Caco-2 (cell line): ENCODE results near the gene LY86. TPM values are rescaled to one million over a fixed set of nuclear protein-coding genes. Genes with fewer than 3 reads are reported as not detected.

Experiments
- Bru-seq: library from RNA; stranded (reverse); fragments of 400-500 nt; gene quantifications from one replicate; lab custom pipeline; 2021; lab: Mats Ljungman, UMichigan
- BruChase-seq, 2 experiments: library from RNA; stranded (reverse); fragments of 400-500 nt; gene quantifications; one replicate each; lab custom pipeline; 2021; lab: Mats Ljungman, UMichigan
- BruUV-seq: library from RNA; stranded (reverse); fragments of 400-500 nt; replicated peaks from 2 replicates; lab custom pipeline; 2021; lab: Mats Ljungman, UMichigan
- CTCF ChIA-PET: fragments of 300-600 bp; sonication (Branson Sonifier 250); formaldehyde crosslinking; loops from one replicate; lab custom pipeline; 2022; ENCODE audit warnings: antibody characterized with exemption; lab: Charles Lee
- POLR2A ChIA-PET: fragments of 300-600 bp; sonication (Branson Sonifier 250); formaldehyde crosslinking; loops from one replicate; lab custom pipeline; 2022; ENCODE audit warnings: antibody characterized with exemption; lab: Charles Lee
- DNase-seq, 2 experiments: peaks; one replicate each; pipeline versions ENCODE4 v3.0.0 to v3.0.0-alpha.2; 2020 to 2022
- H3K27me3 ChIP-seq: replicated peaks from 2 replicates; pipeline ENCODE4 v1.6.0; 2011; ENCODE audit warnings: low read length; ENCODE audit not compliant: control insufficient read depth, insufficient read depth
- H3K36me3 ChIP-seq: 2 replicates; pipeline ENCODE4 v1.5.1; 2011; ENCODE audit warnings: low read length; ENCODE audit not compliant: control insufficient read depth, insufficient read depth
- H3K4me1 ChIP-seq: fragments of 250-450 bp; sonication (Bioruptor Pico); 2 replicates; pipeline ENCODE4 v1.5.1; 2020; ENCODE audit warnings: mild to moderate bottlenecking
- H3K4me3 ChIP-seq: 2 replicates; pipeline ENCODE4 v1.5.1; 2011; ENCODE audit warnings: low read depth, mild to moderate bottlenecking, control low read depth, low read length
- H3K9me3 ChIP-seq: fragments of 250-450 bp; sonication (Bioruptor Pico); 2 replicates; pipeline ENCODE4 v1.5.1; 2020; ENCODE audit warnings: mild to moderate bottlenecking, moderate library complexity
- H3K27ac Mint-ChIP-seq: one replicate; pipeline ENCODE4 v1.8.0; 2022; ENCODE audit warnings: mixed read lengths; ENCODE audit not compliant: unreplicated experiment
- H3K27me3 Mint-ChIP-seq: one replicate; pipeline ENCODE4 v1.8.0; 2022; ENCODE audit warnings: mixed read lengths; ENCODE audit not compliant: insufficient read depth, unreplicated experiment
- H3K36me3 Mint-ChIP-seq: one replicate; pipeline ENCODE4 v1.8.0; 2022; ENCODE audit warnings: mild to moderate bottlenecking, mixed read lengths; ENCODE audit not compliant: insufficient read depth, unreplicated experiment
- H3K4me1 Mint-ChIP-seq: one replicate; pipeline ENCODE4 v1.8.0; 2022; ENCODE audit warnings: low read depth, mixed read lengths; ENCODE audit not compliant: unreplicated experiment
- H3K4me3 Mint-ChIP-seq: one replicate; pipeline ENCODE4 v1.8.0; 2022; ENCODE audit warnings: mild to moderate bottlenecking, moderate library complexity, mixed read lengths; ENCODE audit not compliant: unreplicated experiment
- H3K9me3 Mint-ChIP-seq: one replicate; pipeline ENCODE4 v1.8.0; 2022; ENCODE audit warnings: mixed read lengths; ENCODE audit not compliant: unreplicated experiment
- CTCF ChIP-seq, 2 experiments: fragments of 200-600 bp in 1 of 2; IDR thresholded peaks; 1 replicate in 1 of 2; 2 replicates in 1 of 2; pipeline versions ENCODE4 v1.5.1 to v1.8.0; 2011 to 2022; ENCODE audit warnings: antibody characterized with exemption in 1 of 2, control low read depth in 1 of 2, inconsistent platforms in 1 of 2, low read depth in 1 of 2, low read length in 1 of 2, mild to moderate bottlenecking in 1 of 2, moderate library complexity in 1 of 2; ENCODE audit not compliant: insufficient read depth in 1 of 2, severe bottlenecking in 1 of 2, unreplicated experiment in 1 of 2
- intact Hi-C: fragments of 100-400 bp; cut with micrococcal nuclease; formaldehyde crosslinking; loops from one replicate; pipeline ENCODE4 v1.10.0; 2022; ENCODE audit not compliant: unreplicated experiment
- long read RNA-seq: library from polyadenylated mRNA; stranded (forward); transcript quantifications from one replicate; pipeline ENCODE4 v2.0.0, GENCODE V29; 2022
- total RNA-seq: library from RNA; stranded (reverse); gene quantifications from 2 replicates; pipeline ENCODE4 v1.2.3, GENCODE V29; 2022

The LY86 gene
- total RNA-seq: not detected in 2 replicates
- not detected for Bru-seq, nascent RNA
- BruChase-seq, experiment 1, labeled RNA remaining after a 2-hour chase: not detected
- BruChase-seq, experiment 2, labeled RNA remaining after a 6-hour chase: not detected
- long read RNA-seq: 0 reads

- H3K4me3 ChIP-seq: no peak within 1 kb of the TSS
- Mint-ChIP-seq H3K9me3 (no peaks in the 10 kb centered on the region), H3K4me3 (no peak within 1 kb of the TSS), H3K27me3 (peaks cover 15% of the 10 kb centered on the region), H3K4me1 (no peaks in the 10 kb centered on the region), H3K36me3 (no peaks in the 10 kb centered on the region), H3K27ac (no peak within 1 kb of the TSS)
- no peak for DNase-seq
- POLR2A ChIA-PET: no interaction called here
- intact Hi-C loops: no loop called here
- no peaks in the 10 kb centered on the region for H3K27me3 ChIP-seq
- TF ChIP-seq CTCF (IDR thresholded peaks at IDR 0.05; ENCODE audit: insufficient read depth in 1 of 2, low read depth in 1 of 2, low read length in 1 of 2, severe bottlenecking in 1 of 2, unreplicated experiment in 1 of 2): no peak
- no peaks in the 10 kb centered on the region for H3K4me1 ChIP-seq
- BruUV-seq: no TSS peak
- H3K9me3 ChIP-seq: no peaks in the 10 kb centered on the region
- CTCF ChIA-PET: no interaction called here
- no peaks in the 10 kb centered on the region for H3K36me3 ChIP-seq
These were observed at the start of gene LY86 for GRCh38 chr6:6588064-6588923. Gene LY86, plus strand, starts transcription at chr6:6588720. Its CDS starts 15 bp downstream, at chr6:6588735.

DNA sequence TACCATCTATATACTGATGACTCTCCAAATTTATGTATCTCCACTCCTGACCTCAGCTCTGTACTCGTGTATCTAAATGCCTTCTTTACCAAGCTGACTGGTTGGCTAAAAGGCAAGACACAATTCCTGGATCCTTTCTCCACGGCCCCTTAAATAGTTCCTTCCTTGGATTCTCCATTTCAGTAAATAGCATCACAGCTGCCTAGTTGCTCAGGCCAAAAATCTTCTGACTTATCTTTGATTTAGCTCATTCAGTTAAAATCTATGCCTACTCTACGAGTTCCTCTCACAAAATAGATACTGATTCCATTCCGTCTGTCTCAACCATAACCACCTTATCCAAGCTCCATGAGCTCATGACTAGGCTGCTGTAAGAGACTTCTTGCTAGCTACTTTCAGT, 49.5 kb upstream of the LY86 start:
- H3K36me3 Mint-ChIP-seq: no peaks in the 10 kb centered on the region
- TF ChIP-seq CTCF (IDR thresholded peaks at IDR 0.05; ENCODE audit: insufficient read depth in 1 of 2, low read depth in 1 of 2, low read length in 1 of 2, severe bottlenecking in 1 of 2, unreplicated experiment in 1 of 2): no peak
- BruUV-seq: no TSS peak
- POLR2A ChIA-PET: no interaction called here
- peaks cover 31% of the 10 kb centered on the region for H3K27me3 Mint-ChIP-seq
- intact Hi-C loops: no loop called here
- H3K4me1 Mint-ChIP-seq: no peaks in the 10 kb centered on the region
- no peak overlapping the region for H3K4me3 ChIP-seq
- no peak overlapping the region for H3K27ac Mint-ChIP-seq
- CTCF ChIA-PET: no interaction called here
- H3K9me3 Mint-ChIP-seq: no peaks in the 10 kb centered on the region
- DNase-seq: no peak
- H3K9me3 ChIP-seq: no peaks in the 10 kb centered on the region
- peaks cover 3% of the 10 kb centered on the region; the same call in 1 of the 2 replicates for H3K27me3 ChIP-seq
- no peak overlapping the region for H3K4me3 Mint-ChIP-seq
- no peaks in the 10 kb centered on the region for H3K4me1 ChIP-seq
- no peaks in the 10 kb centered on the region for H3K36me3 ChIP-seq

GRCh38 chr6:6542357-6542756, 46.2 kb upstream of the LY86 start:
- Mint-ChIP-seq H3K27me3 (peaks cover 28% of the 10 kb centered on the region), H3K9me3 (no peaks in the 10 kb centered on the region), H3K27ac (no peak overlapping the region), H3K4me1 (no peaks in the 10 kb centered on the region), H3K36me3 (no peaks in the 10 kb centered on the region), H3K4me3 (no peak overlapping the region)
- intact Hi-C loops: loop anchor here (10.0 kb wide), 1 partner anchor 588 kb away; no protein-coding TSS in a partner anchor
- no peak for DNase-seq
- POLR2A ChIA-PET: no interaction called here
- BruUV-seq: no TSS peak
- Histone ChIP-seq H3K27me3 (peaks cover 3% of the 10 kb centered on the region), H3K36me3 (no peaks in the 10 kb centered on the region), H3K4me1 (peaks cover 9% of the 10 kb centered on the region), H3K9me3 (no peaks in the 10 kb centered on the region), H3K4me3 (no peak overlapping the region)
- TF ChIP-seq CTCF (IDR thresholded peaks at IDR 0.05; ENCODE audit: insufficient read depth in 1 of 2, low read depth in 1 of 2, low read length in 1 of 2, severe bottlenecking in 1 of 2, unreplicated experiment in 1 of 2): no peak
- CTCF ChIA-PET: no interaction called here
